HT-29 (cell line): ENCODE data around the gene PCP2. TPM values are rescaled to one million over a fixed set of nuclear protein-coding genes. Genes with fewer than 3 reads are reported as not detected.

Source experiments
- DNase-seq: peaks from one replicate; pipeline ENCODE4 v3.0.0-alpha.2; 2015; ENCODE audit warnings: low spot score
- total RNA-seq: library from RNA; depleted of rRNA; stranded (reverse); fragments of >200 nt; shearing (Covaris generic); gene quantifications from 2 replicates; pipeline ENCODE4 v1.2.3, GENCODE V29; 2014

PCP2 gene
- total RNA-seq, 1 experiment from 2014 or later = not detected

DNA sequence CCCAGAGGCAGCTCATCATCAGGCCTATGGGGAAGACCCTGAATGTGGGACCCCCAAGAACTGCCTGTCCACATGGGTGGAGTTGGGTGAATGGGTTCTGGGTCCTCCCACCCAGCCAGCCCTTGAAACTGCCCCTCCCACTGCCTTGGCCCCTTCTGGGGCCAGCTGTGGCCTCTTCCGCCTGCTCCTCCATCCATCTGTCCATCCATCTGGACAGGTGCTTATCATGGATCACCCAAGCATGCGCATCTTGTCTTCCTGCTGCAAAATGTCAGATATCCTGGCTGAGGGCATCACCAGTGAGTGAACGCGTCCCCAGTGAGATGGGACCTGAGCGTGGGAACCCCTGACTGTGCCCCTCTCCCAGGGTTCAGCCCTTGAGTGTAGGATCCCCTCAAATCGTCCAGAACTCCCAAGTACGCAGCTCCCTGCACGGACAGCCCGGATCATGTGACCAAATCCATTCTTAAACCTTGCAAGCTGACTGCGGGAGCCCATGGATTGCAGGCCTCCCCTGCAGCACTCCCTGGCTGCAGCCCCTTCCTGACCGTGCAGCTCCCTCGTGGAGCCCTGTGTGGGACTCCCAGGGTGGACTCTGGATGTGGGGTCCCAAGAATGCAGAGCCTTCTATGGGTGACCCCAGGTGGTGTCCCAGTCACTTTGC lies 5.4 kb upstream of the PCP2 start:
- DNase-seq = no peak

DNA sequence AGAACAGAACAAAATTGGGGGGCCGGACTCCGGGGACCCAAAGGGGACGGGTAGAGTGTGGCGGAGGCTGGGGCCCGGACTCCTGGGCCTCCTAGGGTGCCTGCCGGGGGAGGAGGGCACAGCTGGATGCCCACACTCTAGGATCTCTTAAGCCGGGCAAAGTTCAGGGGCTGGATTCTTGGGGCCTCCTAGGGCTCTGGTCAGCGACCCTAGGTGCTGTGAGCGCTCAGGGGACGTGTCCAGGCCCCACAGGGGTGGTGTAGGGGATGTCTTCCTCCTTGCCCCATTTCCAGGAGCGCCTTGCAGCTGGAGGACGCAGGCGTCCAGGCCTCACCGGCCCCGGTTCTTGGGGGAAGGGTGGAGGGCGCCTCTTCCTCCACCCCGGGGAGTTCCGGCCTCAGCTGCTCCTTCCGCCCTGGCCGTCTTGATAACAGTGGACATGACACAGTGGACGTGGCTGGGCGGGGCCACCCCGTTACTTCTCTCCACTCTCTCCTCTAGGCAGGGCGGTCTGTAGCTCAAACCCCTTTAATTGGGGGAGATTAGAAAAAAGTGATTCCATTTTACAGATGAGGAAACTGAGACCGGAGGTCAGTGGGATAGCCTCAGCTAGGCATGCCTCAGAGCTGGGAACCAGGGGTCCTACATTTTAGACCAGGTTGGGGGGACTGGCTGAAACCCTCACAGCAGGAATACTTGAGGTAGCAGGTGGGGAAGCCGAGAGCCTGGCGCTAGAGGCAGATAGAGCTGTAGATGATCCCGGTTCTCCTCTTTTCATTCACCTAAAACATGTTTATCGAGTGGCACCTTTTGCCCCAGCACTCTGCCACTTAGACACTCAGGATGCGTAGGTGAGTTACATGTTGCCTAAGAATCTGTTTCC lies 4.1 kb upstream of the PCP2 start:
- peak; percentile 26 for DNase-seq

DNA sequence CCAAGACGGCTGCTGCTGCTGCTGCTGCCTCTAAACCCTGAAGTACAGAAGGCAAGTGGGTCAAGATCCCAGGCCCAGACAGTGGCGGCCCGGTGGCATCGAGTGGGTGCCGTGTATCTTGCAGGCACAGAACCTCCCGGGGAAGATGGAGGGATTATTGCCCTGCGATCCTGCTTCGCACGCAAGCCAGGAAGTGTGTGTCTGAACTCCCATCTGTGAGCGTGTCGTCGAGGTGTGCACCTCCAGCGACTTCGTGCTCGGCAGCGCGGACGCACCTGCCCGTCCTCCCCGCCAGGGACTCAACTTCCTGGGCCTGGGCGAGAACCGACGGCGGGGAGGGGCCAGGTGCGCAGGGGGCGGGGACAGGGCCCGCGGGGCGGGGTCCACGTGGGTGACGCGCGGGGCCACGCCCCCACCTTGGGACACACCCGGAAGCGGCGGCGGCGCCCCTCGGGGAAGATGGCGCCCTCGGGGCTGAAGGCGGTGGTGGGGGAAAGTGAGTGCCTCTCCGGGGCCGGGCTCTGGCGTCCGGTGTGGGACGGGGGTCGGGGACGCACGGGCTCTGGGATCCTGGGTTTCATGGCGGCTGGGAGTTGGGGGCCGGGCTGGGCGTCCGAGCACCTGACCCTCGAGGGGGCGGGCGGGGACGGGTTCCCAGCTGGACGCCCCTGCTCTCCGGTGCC lies 3.3 kb upstream of the PCP2 start, which contains the start of gene STXBP2:
TSS of gene STXBP2 (plus strand) at position 420 of the 683 bp plus-strand sequence. CDS start at position 460, 40 bp downstream.
- peak; percentile 76 for DNase-seq

DNA sequence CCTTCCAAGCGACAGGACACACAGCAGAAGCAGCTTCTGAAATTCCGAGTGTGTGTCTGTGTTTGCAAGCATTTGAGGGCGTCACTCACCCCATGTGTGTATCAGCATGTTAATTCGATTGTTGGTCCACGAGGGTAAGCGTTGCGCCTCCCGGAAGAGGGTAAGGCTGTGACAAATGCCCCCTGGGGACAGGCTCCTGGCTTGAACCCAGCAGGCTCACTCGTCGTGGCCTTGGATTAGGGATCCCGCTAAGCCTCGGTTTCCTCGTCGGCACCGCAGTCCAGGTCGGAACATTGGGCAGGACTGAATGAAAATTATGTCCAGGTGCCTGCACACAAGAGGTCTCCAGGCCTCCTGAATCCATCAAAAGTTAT lies 2.8 kb upstream of the PCP2 start:
- DNase-seq = no peak

DNA sequence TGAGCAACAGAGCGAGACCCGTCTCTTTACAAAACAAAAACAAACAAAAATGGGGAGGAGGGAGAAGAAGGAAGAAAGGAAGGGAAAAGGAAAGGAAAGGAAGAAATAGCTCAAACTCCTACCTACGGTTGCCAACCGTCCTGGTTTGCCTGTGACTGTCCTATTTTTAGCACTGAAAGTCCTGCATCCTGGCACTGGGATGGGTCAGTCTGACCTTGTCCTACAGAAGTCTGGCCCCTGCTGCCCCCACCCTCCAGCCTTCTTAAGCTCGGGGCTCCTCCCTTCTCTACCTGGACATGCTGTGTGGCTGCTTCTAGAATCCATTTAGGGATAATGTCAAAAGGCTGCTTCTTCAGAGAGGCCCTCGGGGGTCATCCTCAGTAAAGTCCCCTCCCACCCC lies 2.2 kb upstream of the PCP2 start:
- no peak for DNase-seq

DNA sequence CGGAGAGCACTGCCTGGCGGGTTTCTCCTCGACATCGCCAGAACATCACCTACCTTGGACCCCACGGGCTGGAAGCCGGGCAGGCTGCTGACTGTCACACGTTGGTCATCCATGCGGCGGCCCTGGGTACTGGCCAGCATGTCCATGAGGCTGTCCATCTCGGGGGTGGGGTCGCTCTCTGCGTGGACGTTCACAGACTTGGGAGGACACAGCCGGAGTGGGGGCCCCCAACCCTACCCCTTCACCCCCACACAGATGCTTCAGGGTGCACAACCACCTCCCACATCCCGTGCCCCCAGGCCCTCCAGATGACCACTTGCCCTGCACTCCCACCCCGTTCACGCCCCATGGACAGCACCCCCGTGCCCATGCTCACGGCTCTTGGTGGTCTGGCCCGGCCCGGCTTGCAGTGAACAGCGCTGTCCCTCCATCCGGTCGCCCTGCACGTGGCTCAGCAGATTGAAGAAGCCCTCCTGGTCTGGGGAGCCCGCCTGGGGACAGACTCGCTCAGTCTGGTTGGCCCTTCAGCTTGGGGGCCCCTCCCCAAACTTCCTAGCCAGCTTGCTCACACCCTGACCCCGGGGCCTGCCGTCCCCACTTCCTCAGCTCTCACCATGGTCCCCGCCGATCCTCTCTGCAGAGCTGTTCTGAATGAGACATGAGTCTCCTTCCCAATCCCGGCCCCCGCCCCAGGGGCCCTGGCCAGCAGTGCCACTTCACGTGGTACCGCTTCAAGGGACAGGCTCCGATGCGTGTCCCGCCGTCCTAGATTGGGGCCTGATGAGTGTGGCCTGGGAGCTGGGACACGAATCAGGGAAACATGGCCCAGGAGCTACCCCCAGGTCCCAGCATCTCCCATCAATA lies 947 bp downstream of the PCP2 start:
- no peak for DNase-seq

DNA sequence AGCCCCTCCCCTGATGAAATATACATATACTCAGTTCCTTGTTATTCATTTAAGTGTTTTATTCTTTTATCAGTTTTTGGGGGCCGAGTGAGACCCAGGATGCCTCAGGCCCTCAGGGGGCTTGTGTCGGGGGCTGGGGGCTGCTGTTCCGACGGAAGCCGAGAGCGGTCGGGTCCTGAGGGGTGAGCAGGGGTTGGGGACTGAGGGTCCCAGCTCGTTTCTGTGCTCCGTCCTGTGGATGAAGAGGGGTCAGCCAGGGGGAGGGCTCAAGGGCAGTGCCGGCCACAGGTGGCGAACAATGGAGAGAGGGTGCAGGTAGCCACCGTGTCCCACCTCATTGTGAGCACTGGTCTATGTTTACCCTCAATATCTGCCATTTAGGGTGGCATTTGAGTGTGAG lies 1.9 kb downstream of the PCP2 start:
- DNase-seq = no peak

DNA sequence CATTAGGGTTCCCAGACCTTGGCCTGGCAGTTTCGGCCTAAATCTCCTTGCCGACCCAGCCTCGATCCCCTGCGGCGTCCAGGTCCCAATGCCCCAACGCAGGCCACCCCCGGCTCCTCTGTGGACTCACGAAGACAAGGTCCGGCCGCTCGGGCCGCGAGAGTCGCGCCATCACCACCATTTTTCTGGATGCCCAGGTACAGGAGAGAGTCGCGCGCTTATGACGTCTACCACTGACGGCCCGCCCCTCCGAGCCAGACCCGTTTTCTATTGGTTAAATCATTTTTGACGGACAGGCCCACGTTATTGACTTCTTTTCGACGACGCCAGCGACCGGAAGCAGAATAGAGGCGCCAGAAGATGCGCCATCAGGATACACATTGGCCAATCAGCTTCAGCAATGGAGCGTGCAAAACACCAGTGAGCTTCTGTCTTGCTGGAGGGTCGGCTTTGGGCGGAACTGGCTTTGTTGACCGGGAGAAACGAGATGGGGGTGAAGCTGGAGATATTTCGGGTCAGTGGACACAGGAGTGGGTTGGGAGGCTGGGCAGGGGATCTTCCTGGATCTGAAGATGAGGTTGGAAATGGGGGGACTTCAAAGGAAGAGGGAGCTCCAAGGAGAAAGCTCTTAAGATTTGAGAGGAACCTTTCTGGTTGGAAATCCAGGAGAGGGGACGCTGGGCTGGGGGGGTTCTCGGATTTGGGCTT lies 4.0 kb downstream of the PCP2 start, which contains the start of the genes PET100 and XAB2:
TSS of gene PET100 (plus strand) at position 447 of the 708 bp plus-strand sequence. CDS start at position 488, 41 bp downstream.
TSS of gene XAB2 (minus strand) at position 199 of the 708 bp plus-strand sequence. CDS start at position 181, 18 bp downstream.
- peak; percentile 94 for DNase-seq

DNA sequence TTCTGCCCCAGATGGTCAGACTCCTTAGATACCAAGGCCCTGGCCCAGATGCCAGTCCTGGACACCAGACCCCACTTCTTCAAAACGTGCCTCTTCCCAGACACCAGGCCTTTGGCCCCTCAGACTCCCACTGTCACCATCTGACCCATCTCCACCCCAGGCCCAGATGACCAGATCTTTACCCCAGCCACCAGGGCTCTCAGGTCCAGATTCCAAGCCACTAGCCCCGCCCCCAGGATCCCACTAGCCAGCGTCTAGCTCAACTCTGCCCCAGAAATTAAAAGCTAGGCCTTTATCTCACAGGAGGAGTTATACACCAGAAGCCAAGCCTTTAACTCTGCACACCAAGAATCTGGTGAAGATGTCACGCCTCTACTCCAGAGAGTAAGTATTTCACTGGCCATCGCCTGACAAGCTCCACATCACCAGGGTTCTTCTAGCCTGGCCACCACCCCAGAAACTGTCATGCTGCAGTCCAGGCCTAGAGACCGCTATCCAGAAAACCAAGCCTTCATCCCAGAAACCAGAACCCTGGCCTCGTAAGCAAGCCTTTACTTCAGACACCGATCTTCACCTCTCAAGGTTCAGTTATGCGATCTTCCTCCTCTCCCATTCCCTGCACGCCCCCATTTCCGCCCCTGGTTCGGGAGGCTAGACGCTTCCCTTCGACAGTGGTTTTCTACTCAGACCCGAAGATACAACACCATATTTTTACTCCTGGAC lies 4.8 kb downstream of the PCP2 start:
- DNase-seq = no peak

DNA sequence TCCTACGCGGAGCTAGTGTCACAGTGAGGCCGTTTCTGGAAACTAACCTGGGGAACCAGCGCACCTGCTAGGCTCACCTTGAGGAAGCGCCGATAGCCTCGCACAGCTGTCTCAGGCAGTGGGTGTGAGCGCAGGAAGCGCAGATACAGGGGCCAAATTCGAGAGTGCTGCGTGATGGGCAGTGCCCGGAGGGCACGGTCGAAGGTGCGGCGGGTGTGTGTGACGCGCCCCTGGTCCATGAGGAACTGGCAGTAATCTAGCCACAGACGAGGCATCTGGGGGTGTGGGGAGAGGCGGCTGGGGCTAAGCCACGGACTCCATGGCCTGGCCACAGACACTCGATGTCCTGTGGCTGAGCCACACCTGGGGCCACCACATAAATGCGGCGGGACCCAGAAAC lies 6.4 kb downstream of the PCP2 start:
- no peak for DNase-seq

DNA sequence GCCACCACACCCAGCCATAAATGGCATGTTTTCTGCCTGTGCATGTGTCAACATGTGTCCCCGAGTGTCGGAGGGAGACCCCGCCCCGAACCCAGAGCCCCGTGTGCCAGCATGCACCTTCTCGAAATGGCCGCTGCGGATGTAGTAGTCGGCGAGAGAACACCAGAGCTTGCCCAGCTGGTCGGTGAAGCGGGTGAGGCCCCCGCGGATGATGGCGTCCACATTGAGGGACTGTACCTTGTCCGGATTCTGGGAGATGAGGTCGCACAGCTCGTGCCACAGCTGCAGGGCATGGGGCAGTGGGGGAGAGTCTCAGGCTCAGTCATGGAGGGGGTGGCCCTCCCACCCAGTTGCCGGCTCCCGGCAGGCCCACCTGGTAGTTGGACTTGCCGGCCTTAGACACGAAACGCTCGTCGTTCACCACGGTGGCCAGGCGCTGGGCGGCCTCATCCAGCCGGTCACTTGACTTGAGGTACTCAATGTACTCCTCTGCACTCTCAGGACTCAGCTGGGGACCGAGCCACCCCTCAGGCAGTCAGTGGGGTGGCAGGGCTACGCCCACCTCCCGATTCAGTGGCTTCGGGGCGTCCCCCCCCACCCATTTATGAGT lies 7.7 kb downstream of the PCP2 start:
- DNase-seq = no peak

DNA sequence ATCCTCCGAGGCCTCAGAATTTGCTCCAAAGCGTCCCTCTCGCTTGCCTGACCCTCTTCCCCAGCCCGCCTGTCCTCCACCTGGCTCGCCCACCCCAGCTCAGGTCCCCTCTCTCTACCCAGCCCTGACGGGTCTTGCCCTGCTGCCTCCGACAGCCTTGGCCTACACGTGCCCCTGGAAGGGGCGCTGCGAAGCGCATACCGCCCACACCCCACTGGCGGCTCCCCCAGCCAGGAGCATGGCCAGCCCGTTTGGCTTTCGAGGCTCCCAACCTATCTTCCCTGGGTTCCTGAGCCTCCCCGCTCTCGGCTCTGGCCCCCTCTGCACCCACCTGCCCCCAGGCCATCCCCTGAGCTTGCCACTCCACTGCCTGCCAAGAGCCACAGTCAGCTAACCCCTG lies 8.7 kb downstream of the PCP2 start:
- no peak for DNase-seq

DNA sequence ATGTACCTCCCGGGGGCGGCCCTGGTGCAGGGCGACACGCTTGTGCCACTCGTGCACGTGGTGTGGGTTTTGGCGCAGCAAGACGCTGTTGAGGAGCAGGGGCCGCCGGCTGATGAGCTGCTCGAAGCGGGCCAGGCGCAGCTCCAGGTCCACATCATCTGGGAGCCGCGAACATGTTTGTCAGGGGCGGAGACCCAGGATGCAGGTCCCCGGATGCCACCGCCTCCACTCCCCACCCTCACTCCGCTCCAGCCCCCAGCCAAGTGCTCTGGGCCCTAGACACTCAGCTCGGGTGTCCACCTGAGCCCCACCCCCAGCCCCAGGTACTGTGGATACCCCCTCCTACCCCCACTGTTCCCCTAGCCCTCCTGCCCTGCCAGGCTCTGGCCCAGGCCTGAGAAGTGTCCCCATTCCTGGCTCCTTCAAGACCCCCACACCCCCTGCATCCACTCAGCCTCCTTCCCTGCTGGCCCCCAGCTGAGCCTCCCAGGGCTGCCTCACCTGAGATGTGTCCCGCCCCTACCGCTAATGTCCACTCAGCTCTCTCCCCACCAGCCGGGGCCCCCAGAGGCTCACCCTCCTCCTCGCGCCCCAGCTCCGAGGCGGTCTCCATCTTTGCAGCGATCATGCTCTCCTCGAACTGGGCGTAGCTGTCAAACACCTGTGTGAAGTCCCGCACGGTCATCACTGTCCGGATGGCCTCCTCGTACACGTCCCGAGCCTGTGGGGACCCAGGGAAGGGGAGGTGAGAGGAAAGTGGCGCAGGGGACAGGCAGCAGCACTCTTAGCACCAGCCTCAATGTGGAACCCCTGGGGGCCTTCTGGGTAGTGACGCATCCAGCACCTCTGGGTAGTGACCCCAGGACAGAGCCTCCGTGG lies 9.6 kb downstream of the PCP2 start:
- DNase-seq = no peak

DNA sequence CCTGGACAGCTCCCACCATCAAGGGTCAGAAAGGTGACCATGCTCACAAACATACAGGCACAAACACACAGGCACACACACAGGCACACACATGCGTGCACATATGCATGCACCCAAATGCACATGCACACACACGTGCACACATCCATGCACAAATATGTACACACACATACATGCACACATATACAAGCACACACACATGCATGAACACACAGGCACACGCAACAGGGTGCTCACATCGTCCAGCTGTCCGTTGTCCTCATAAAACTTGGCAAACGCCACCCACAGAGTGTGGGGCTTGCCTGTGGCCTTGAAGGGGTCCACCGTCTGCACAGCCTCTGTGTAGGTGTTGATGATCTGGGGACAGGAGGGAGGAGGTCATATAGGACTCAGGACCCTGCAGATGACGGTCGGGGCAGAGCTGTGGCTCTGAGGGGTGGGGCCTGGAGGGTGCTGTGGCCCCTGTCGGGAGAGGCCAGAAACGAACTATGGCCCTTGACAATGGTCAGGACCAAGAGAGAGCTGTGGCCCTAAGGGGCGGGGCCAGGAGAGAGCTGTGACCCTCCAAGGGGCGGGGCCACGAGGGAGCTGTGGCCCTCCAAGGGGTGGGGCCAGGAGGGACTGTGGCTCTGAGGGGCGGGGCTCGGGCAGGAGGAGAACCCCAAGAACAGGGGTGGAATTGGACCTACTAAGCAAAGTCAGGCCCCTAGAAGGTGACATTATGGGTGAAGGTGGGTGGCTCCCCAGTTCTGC lies 10.4 kb downstream of the PCP2 start:
- no peak for DNase-seq

DNA sequence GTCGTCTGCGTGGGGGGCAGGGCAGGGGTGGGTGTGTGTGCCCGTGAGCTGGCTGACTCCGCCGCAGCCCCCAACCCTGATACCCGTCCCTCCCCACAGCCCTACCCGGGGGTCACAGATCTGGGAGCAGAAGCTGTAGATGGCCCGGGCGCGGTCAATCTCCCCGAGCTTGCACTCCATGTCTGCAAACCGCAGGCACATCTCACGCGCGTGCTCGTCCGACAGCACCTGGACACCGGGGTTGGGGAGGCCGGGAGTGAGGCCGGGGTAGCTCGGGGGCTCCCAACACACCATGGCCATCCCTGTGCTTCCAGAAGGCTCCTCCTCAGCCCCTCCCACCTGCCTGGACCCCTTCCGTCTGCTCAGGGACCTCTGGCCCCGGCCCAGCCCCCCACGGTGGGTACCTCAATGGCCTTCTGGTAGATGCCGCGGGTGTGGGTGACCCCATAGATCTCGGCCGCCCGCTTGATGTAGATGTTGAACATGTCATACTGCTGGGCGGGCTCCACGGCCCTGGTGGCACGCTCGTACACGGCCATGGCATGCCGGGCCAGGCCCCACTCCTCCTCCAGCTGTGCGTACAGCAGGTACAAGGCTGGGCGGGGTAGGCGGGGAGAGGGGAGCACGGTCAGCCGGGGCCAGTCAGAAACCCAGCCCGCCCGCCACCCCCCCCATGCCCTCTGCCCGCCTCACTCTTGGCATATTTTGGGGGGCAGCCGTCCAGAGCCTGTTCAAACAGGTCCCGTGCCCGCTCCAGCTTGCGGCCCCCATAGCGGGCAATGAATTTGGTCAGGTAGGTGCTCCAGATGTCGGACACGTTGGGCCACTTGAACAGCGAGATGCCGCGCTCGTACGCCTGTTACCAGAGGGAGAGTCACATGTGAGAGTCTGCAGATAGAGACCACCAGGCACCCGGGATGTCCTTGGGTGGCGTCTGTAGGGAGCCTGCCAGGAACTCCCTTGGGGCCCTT lies 12.8 kb downstream of the PCP2 start:
- DNase-seq = no peak

DNA sequence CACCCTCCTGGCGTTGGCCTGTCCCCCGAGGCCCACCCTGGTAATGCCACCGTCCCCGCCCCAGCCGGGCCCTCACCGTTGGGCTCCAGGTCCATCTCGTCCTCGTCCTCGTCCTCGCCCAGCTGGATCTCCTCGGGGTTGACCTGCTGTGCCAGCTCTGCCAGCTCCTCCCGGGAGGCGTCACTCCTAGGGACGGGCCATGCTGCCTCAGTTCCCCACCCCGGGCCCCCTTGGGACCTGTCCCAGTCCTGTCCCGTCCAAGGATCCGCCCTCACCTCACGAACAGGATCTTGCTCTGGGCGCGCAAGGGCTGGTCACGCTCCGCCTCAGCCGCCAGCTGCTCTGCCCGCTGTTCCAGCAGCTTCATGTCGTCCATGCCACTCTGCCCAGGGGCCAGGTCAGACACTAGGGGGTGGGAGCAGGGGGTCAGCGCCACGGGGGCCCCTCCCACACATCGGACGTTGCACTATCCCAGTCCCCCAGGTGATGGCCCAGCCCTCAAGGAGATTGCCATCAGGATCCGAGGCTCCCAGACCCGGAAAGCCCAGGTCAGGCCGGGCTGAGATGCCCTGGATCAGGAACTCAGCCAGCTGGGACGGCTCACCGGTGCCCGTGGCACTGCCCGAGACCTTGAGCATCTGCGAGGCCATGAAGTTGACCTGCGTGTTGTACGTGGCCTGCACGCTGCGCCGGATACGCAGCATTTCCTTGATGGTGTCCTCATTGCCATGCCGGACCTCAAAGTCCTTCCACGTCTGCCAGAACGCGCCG lies 13.7 kb downstream of the PCP2 start:
- DNase-seq = peak; percentile 41
